Stimulated activated CD4-positive, alpha-beta T cell treated with anti-CD3 and anti-CD28 coated beads, Interleukin-4, amount 100 ng/mL, for 4 hours (primary cell): Measurements from ENCODE around the gene GLG1.
"Not testable (repeated sequence)": the region's sequence is repeated elsewhere in the genome, so short reads cannot be mapped to it uniquely, and the experiment has no call there.

Experiments used
- DNase-seq, 2 experiments: peaks; one replicate each; pipeline ENCODE4 v3.0.0-alpha.2; 2020

GLG1 gene

GRCh38 chr16:74404148-74404933, 202.6 kb downstream of the GLG1 start:
- DNase-seq = not testable (repeated sequence)

- not testable (repeated sequence) for DNase-seq
Observed at GRCh38 chr16:74400238-74400637, 206.7 kb downstream of the GLG1 start.

GRCh38 chr16:74398212-74398895, 208.6 kb downstream of the GLG1 start:
- not testable (repeated sequence) for DNase-seq
